ENCODE measurements around the gene ICAM4.

- no peak for TF ChIP-seq EZH2 (optimal IDR thresholded peaks at IDR 0.05; ENCODE audit: low read depth, low read length)
- no peak for TF ChIP-seq CTCF (IDR thresholded peaks at IDR 0.05; ENCODE audit: low read length)
- TF ChIP-seq EZH2phosphoT487 (IDR thresholded peaks at IDR 0.05; ENCODE audit: low read length): no peak
These were observed 16.6 kb upstream of the ICAM4 start for GRCh38 chr19:10270180-10270615.

Measured in MM.1S (cell line).